HG02840 (cell line): Measurements from ENCODE around the gene MDM2.
"Not testable (repeated sequence)": the region's sequence is repeated elsewhere in the genome, so short reads cannot be mapped to it uniquely, and the experiment has no call there.

Experiments
- ATAC-seq: cut with Tn5 transposase; IDR thresholded peaks from one replicate; pipeline ENCODE4 v1.9.1; 2021; ENCODE audit warnings: mild to moderate bottlenecking, moderate library complexity, moderate number of reproducible peaks; ENCODE audit not compliant: unreplicated experiment, low FRiP score

Gene MDM2

DNA sequence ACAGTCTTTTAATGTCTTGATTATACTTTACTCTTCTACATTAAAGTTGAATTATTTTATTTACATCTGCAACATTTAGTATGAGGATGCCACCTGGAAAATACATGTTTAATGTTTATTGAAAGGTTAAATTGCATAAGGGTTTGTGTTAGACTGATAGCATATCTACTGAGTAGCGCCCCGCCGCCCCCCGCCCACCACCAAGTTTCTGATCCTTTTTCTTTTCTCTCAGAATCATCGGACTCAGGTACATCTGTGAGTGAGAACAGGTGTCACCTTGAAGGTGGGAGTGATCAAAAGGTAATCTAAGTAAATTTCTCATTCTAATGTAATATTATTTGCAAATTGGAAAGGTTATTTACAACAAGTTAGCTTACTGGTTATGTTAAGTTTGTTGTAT, 16.2 kb downstream of the MDM2 start:
- no peak for ATAC-seq

- ATAC-seq: no peak
These were observed 16.7 kb downstream of the MDM2 start for GRCh38 chr12:68824597-68825250.

GRCh38 chr12:68825569-68826217, 17.7 kb downstream of the MDM2 start:
- no peak for ATAC-seq

- no peak for ATAC-seq
These were observed 20.1 kb downstream of the MDM2 start for GRCh38 chr12:68827895-68828671.

GRCh38 chr12:68828672-68829068, 20.7 kb downstream of the MDM2 start:
- no peak for ATAC-seq

DNA sequence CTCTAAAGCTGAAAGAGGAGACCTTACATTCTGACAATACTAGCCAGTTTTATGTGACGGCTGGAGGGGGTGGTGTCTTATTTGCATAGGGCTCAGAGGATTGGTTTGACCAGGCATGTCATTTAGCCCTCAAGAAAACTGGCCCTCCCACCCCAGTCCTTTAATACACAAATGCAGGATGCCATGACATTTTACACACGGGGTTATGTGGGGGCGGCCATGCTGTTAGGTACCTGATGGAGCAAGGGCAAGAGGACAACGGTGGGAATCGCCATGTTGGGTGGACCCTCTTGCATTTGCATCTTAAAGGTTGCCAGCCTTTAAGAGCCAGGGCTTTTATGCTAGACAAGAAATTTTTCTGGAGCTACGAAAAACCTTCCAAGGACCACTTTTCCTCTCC, 23.3 kb downstream of the MDM2 start:
- ATAC-seq: no peak

DNA sequence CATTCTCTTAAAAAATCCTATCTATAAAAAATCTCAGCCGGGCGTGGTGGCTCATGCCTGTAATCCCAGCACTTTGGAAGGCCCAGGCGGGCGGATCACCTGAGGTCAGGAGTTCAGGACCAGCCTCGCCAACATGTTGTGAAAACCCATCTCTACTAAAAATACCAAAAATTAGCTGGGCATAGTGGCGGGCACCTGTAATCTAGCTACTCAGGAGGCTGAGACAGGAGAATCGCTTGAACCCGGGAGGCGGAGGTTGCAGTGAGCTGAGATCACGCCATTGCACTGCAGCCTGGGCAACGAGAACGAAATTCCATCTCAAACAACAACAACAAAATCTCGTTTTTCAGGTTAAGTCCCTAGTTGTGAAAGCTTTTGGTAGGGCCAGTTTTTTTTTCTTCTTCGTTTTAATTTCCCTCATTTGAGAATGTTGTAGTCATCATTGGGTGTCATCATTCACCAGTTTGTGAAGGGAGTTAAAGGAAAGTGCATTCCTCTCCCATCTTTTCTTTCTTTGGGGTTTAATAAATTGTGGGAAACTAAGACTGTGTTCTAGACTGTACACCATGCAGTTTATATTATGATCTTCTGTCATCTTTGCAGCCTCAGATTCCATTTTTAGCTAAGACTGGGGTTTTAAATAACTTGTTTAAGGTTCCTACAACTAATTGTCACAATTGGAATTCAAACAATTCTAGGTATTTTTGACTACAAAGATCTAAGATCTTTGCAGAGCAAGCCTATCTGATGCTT, 23.9 kb downstream of the MDM2 start:
- ATAC-seq: no peak

GRCh38 chr12:68832504-68832867, 24.5 kb downstream of the MDM2 start:
- no peak for ATAC-seq

DNA sequence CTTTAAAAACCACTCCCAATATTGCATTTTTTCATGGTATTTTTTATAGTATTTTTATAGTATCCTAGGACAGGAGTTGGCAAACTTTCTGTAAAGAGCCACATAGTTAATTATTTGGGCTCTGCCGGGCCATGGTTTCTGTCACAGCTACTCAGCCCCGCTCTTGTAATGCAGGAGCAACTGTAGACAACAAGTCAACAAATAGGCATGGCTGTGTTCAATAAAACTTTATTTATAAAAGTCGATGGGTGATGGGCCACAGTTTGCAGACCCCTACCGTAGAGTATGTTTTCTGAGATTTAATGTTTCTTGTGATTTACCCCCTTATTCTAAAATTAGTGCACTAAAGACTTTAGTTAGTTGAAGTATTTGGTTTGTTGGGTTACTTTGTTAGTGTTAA, 25.5 kb downstream of the MDM2 start:
- ATAC-seq: no peak

- no peak for ATAC-seq
These were observed 27.4 kb downstream of the MDM2 start for GRCh38 chr12:68835333-68835908.

DNA sequence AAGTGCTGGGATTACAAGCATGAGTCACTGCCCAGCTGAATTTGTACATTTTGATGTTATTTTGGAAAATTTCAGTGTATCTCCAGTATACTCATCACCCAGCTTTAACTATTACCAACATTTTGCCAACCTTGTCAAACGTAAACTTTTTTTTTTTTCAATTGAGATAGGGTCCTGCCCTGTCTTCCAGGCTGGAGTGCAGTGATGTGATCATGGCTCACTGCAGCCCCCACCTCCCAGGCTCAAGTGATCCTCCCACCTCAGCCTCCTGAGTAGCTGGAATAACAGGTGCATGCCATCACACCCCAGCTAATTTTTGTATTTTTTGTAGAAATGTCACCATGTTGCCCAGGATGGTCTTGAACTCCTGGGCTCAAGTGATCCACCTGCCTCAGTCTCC, 29.2 kb downstream of the MDM2 start:
- no peak for ATAC-seq

- ATAC-seq: no peak
These were observed 30.3 kb downstream of the MDM2 start for GRCh38 chr12:68838046-68838886.

DNA sequence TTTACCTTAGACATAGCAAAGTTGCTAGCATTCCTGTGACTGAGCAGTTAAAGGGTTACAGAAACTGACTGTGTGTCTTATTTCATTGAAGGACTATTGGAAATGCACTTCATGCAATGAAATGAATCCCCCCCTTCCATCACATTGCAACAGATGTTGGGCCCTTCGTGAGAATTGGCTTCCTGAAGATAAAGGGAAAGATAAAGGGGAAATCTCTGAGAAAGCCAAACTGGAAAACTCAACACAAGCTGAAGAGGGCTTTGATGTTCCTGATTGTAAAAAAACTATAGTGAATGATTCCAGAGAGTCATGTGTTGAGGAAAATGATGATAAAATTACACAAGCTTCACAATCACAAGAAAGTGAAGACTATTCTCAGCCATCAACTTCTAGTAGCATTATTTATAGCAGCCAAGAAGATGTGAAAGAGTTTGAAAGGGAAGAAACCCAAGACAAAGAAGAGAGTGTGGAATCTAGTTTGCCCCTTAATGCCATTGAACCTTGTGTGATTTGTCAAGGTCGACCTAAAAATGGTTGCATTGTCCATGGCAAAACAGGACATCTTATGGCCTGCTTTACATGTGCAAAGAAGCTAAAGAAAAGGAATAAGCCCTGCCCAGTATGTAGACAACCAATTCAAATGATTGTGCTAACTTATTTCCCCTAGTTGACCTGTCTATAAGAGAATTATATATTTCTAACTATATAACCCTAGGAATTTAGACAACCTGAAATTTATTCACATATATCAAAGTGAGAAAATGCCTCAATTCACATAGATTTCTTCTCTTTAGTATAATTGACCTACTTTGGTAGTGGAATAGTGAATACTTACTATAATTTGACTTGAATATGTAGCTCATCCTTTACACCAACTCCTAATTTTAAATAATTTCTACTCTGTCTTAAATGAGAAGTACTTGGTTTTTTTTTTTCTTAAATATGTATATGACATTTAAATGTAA, 31.5 kb downstream of the MDM2 start:
- no peak for ATAC-seq

- ATAC-seq: not testable (repeated sequence)
These were observed 33.2 kb downstream of the MDM2 start for GRCh38 chr12:68841175-68841574.

- no peak for ATAC-seq
These were observed 33.7 kb downstream of the MDM2 start for GRCh38 chr12:68841717-68842116.

GRCh38 chr12:68842123-68842522, 34.1 kb downstream of the MDM2 start:
- no peak for ATAC-seq

GRCh38 chr12:68842784-68843567, 35.0 kb downstream of the MDM2 start:
- ATAC-seq: no peak

- ATAC-seq: no peak
These were observed 36.4 kb downstream of the MDM2 start for GRCh38 chr12:68844318-68844745.
